NB4 (cell line): Measurements from ENCODE around the gene FAHD1.

Experiments
- DNase-seq: peaks from one replicate; pipeline ENCODE4 v3.0.0; 2010; ENCODE audit warnings: low read depth
- H3K4me3 ChIP-seq: one replicate; pipeline ENCODE4 v1.5.1; 2011; ENCODE audit warnings: mild to moderate bottlenecking, low read depth, low read length, moderate library complexity
- MAX ChIP-seq: IDR thresholded peaks from 2 replicates; pipeline ENCODE4 v1.6.1; 2011; ENCODE audit warnings: low read depth, low read length
- MYC ChIP-seq: IDR thresholded peaks from 2 replicates; pipeline ENCODE4 v1.6.1; 2011; ENCODE audit warnings: low read depth, low read length
- POLR2A ChIP-seq: IDR thresholded peaks from 2 replicates; pipeline ENCODE4 v1.6.1; 2011; ENCODE audit warnings: mild to moderate bottlenecking; ENCODE audit not compliant: insufficient read length; ENCODE audit errors: extremely low read depth
- TF ChIP-seq, protein P1 (sequence below): IDR thresholded peaks from one replicate; pipeline ENCODE4 v1.5.1; 2012; ENCODE audit warnings: low read depth, low read length

Gene FAHD1

DNA sequence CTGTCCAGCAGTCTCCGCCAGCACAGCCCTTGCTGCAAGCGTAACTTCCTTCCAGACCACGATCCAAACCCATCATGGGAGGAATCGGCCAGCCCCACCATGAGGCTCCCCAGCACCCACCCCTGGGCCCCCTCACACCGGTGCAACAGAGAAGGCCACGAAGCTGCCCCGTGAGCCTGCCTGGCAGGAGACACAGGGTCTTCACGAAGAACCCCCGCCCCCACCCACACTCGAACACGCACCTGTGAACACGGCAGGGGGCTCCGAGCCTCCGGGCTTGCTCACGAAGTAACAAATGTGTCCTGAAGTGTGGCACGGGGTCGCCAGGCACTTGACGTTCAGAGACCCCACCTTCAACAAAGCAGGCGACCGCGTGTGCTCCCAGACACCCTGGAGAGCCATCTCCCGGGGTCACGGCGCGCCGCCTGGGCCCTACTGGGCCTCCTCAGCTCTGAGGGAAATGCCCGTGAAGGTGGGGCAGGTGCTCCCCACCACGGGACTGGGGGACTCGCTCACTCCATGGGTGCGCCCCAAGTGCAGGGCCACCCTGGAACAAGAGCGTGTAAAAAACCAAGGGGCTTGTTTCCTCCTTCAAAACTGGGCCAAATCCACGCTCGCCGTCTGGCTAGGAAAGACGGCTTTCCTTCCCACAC is 8.0 kb upstream of the FAHD1 start:
- DNase-seq, result no peak
- TF ChIP-seq, protein P1, sequence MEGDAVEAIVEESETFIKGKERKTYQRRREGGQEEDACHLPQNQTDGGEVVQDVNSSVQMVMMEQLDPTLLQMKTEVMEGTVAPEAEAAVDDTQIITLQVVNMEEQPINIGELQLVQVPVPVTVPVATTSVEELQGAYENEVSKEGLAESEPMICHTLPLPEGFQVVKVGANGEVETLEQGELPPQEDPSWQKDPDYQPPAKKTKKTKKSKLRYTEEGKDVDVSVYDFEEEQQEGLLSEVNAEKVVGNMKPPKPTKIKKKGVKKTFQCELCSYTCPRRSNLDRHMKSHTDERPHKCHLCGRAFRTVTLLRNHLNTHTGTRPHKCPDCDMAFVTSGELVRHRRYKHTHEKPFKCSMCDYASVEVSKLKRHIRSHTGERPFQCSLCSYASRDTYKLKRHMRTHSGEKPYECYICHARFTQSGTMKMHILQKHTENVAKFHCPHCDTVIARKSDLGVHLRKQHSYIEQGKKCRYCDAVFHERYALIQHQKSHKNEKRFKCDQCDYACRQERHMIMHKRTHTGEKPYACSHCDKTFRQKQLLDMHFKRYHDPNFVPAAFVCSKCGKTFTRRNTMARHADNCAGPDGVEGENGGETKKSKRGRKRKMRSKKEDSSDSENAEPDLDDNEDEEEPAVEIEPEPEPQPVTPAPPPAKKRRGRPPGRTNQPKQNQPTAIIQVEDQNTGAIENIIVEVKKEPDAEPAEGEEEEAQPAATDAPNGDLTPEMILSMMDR, result no peak
- no peak for TF ChIP-seq MAX
- TF ChIP-seq POLR2A, result no peak
- TF ChIP-seq MYC, result no peak
- H3K4me3 ChIP-seq, result no peak overlapping the region

- TF ChIP-seq POLR2A (no peak), MYC (no peak), MAX (no peak)
- TF ChIP-seq, protein P1, result no peak
- DNase-seq, result no peak
These were observed 7.4 kb upstream of the FAHD1 start for GRCh38 chr16:1819611-1820010.

GRCh38 chr16:1820096-1820945 is 6.7 kb upstream of the FAHD1 start:
- no peak for DNase-seq
- H3K4me3 ChIP-seq, result no peak overlapping the region
- no peak for TF ChIP-seq MYC
- TF ChIP-seq POLR2A, result no peak
- no peak for TF ChIP-seq MAX
- TF ChIP-seq, protein P1, result no peak

More at GRCh38 chr16:1819611-1820010, 7.4 kb upstream of the FAHD1 start:
- H3K4me3 ChIP-seq, result no peak overlapping the region

DNA sequence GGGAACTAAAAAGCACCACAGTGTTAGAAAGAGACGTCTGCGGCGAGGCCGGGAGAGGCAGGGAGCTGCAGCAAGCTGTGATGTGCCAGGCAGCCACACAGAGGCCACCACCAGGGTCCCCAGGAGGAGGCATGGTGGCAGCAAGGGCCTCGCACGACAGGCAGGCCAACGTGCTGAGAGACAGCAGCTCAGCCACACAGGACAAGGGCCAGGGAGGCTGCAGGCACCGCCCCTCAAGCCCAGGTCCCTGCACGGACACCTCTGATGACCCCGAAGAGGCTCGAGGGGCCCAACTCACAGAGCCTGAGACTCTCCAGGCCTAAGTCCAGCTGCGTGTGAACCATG is 6.1 kb upstream of the FAHD1 start:
- no peak for DNase-seq
- TF ChIP-seq MYC, result no peak
- no peak for TF ChIP-seq MAX
- TF ChIP-seq POLR2A, result no peak
- TF ChIP-seq, protein P1, result no peak
- no peak overlapping the region for H3K4me3 ChIP-seq

DNA sequence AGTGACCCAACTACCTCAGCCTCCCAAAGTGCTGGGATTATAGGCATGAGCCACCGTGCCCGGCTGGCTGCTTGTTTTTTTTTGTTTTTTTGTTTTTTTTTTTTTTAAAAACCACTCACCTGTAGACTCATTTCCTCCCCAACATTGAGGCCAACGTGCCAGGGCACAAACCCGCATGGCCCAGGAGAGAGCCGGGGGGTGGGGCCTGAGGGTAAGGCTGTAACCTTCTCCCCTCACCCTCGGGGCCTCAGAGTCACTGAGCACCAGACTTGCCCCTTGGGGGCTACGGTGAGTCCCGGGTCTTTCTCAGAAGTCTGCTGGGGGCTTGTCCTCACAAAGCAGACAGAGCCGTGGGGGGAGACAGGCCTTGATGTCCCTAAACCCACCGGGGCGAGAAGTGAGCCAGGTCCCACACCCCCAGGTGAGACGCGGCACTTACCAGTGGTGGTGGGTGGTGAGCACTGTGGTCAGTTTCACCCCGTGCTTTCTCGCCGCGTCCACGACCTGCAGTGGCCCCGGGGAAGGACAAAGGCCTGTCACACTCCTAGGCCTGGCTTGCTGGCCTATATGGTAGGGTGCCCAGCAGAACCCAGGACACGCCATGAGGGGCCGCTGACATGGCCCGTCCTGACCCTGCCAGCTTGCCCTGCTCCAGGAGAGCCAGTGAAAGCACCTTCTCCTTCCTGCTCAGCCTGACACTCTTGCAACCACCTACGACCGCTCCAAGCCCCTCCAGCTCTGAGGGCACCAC is 5.0 kb upstream of the FAHD1 start:
- no peak for TF ChIP-seq MAX
- TF ChIP-seq, protein P1, result no peak
- TF ChIP-seq MYC, result no peak
- TF ChIP-seq POLR2A, result no peak
- no peak overlapping the region for H3K4me3 ChIP-seq
- no peak for DNase-seq
